ENCODE measurements around the gene CBX5.

The CBX5 gene

DNA sequence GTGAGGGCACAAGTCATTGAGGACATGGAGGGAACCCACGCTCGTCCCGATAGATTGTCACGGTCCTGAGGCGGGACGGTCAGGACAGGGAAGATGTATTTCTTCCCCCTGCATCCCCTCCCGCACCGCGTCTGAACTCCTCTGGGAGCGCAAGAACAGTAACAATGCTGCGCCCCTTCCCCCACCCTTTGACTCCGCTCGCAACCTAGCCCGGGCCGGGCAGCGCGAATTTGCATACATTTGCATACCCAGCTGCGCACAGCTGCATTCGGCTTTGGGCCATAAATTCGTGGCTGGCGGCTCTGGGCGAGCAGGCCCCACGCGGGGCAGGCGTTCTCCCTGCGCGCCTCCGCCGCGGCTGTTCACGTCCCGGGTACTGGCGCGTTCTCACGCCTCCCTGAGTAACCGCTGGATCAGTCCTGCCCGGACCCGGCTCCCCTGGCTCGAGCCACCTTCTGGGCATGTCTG lies 62.1 kb downstream of the CBX5 start:
- TF ChIP-seq POLR2A (IDR thresholded peaks at IDR 0.05; ENCODE audit: low read depth, low read length), result no peak
- no peak for DNase-seq (ENCODE audit: insufficient read length, low spot score)
- no peak for FAIRE-seq

DNA sequence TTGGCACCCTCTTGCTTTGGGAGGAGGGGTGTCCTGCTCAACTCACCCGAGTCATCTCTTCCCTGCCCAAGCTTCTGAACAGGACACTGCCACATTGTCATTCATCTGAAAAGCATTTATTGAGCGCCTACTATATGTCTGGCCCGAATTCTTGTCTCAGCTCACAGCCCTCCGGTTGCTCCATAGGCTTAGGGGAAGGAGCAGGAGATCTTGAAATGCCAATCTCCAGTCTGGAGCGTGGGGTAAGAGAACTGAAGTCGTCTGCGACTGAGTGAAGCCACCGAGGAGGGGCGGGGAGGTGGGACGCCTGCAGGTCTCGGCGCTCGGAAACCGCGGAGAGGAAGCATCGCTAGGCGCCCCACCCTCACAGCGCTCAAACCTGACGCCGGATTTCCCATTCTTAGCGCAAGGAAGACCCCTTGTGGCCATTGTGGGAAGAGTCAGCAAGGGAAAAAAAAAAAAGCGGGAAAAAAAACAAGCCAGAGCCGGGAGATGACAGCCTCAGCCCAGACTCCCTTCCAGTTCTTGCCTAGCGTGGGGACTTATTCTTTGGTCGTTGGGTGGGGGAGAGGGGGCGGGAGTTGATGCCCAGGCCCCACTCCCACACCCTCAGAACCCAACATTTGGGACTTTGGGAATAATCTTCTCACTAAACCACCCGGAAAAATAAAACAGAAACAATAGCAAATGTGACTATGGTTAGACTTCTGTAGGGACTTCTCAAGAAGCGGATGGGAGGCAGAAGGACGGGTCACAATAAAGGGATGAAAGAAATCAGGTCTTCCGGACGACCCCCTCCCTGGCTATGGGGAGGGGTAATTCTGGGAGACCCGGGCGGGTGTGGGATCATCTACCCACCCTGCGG lies 62.9 kb downstream of the CBX5 start:
- TF ChIP-seq POLR2A (IDR thresholded peaks at IDR 0.05; ENCODE audit: low read depth, low read length), result no peak
- FAIRE-seq (no peak), DNase-seq (ENCODE audit: insufficient read length, low spot score) (peak; percentile 61)

GRCh38 chr12:54215989-54216796 lies 63.7 kb downstream of the CBX5 start:
- no peak for FAIRE-seq
- no peak for TF ChIP-seq POLR2A (IDR thresholded peaks at IDR 0.05; ENCODE audit: low read depth, low read length)
- DNase-seq (ENCODE audit: insufficient read length, low spot score), result no peak

DNA sequence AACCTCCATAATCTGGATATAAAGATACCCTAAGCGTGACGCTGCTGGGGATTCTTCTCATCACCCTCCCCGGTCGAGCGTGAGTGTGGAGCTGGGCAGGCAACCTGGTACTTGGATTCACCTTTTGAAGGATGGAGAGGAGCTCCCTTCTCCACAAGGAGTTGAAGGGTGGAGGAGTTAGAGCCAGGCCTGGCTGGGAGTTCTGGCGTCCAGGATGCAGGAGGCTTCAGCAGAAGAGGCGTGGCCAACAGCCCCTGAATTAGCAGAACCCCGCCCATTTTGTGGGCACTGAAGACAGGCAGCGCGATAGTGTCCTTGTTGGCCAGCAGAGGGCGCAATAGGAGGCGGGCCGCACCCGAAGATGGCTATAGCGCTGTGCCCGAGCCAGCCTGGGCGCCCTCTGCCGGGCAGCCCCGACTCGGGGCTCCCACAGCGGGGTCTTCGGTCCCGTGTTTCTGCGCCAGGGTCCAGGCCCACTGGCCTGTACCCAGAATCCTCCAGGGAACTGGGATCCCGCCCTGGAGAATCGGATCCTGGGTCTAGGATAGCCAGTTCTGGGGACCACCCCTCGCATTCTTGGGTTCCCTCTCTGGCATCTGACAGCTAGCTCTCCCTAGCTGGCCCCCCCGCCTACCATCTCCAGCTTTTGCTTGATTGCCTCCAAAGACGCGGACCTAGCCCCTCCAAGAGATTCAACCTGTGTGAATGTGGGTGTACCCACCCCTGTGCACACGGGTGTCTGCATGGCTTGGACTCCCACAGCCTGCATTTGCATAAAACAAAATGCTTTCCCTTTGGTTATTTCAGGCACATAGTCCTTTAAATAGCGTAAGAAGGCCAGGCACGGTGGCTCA lies 65.1 kb downstream of the CBX5 start:
- TF ChIP-seq POLR2A (IDR thresholded peaks at IDR 0.05; ENCODE audit: low read depth, low read length), result no peak
- FAIRE-seq (no peak), DNase-seq (ENCODE audit: insufficient read length, low spot score) (peak; percentile 61)

GRCh38 chr12:54213079-54213478 lies 66.8 kb downstream of the CBX5 start:
- DNase-seq (ENCODE audit: insufficient read length, low spot score), result no peak
- FAIRE-seq, result no peak
- no peak for TF ChIP-seq POLR2A (IDR thresholded peaks at IDR 0.05; ENCODE audit: low read depth, low read length)

DNA sequence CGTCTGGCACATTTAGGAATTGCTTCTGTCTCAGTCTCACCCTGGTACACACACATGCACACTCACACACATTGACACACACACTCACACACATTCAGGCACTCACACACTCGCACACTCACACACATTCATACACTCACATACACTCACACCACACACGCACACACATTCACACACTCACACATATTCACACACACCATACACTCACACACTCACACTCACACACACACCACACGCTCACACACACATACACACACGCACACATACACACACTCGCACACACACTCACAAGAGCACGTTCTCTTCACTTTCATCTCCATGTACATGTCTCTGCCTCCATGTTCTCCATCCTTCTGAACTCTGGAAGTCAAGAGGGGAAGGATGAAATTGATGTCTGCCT lies 68.0 kb downstream of the CBX5 start:
- DNase-seq (ENCODE audit: insufficient read length, low spot score) (no peak), FAIRE-seq (no peak)
- no peak for TF ChIP-seq POLR2A (IDR thresholded peaks at IDR 0.05; ENCODE audit: low read depth, low read length)

DNA sequence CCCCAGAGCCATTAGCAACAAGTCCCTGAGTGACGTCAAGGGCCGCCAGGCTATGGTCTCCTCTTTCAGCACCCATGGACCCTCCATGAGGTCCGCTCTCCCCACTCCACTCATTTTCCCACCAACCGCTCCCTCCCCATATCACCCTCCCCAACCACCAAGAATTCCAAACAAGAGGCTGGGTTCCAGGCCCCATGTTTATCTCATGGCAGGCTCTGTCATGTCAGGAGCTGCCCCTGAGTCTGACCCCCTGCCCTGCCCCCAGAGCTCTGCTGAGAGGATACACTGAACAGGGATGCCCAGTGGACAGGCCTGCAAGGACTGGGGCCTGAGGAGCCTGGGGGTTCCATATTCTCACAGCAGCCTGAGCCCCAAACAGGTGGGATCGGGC lies 69.5 kb downstream of the CBX5 start:
- DNase-seq (ENCODE audit: insufficient read length, low spot score), result no peak
- TF ChIP-seq POLR2A (IDR thresholded peaks at IDR 0.05; ENCODE audit: low read depth, low read length), result no peak
- FAIRE-seq, result no peak

DNA sequence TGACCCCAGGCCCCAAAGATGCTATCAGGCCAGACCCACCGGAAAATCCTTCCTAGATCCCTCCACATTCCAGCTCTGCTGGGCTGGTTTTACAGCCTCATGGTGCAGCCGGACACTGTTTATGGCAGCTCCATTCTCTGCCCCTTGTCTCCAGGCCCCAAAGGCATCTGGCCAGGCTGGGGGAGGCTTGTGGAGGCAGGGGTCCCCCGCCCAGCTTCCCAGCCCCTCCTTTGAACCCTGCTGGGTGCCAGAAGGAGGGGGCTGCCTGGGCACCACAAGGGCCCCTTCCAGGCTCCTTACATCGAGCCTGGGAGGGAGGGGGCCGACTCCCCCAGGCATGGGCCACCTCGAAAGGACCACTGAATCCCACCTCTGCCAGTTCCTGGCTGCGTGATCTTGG lies 71.3 kb downstream of the CBX5 start:
- DNase-seq (ENCODE audit: insufficient read length, low spot score) (no peak), FAIRE-seq (no peak)
- no peak for TF ChIP-seq POLR2A (IDR thresholded peaks at IDR 0.05; ENCODE audit: low read depth, low read length)

GRCh38 chr12:54207539-54208294 lies 72.2 kb downstream of the CBX5 start:
- no peak for FAIRE-seq
- DNase-seq (ENCODE audit: insufficient read length, low spot score), result peak; percentile 69
- no peak for TF ChIP-seq POLR2A (IDR thresholded peaks at IDR 0.05; ENCODE audit: low read depth, low read length)

DNA sequence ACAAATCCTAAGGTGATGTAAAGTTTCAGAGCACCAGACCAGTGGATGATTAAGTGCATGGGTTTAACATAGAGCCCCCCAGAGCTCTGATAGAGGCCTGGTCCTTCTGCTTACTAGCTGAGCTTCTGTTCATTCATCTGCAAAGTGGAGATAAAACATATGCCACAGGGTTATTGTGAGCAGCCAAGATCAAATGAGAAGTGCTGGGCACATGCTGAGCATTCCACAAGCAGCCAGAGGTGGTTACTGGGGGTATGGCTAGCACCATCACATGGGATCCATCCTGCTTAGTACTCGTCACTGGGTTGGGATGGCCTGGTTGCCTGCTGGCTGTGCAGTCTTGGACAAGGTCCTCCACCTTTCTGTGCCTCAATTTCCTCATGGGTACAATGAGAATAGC lies 73.1 kb downstream of the CBX5 start:
- TF ChIP-seq POLR2A (IDR thresholded peaks at IDR 0.05; ENCODE audit: low read depth, low read length), result no peak
- FAIRE-seq, result no peak
- DNase-seq (ENCODE audit: insufficient read length, low spot score), result no peak

DNA sequence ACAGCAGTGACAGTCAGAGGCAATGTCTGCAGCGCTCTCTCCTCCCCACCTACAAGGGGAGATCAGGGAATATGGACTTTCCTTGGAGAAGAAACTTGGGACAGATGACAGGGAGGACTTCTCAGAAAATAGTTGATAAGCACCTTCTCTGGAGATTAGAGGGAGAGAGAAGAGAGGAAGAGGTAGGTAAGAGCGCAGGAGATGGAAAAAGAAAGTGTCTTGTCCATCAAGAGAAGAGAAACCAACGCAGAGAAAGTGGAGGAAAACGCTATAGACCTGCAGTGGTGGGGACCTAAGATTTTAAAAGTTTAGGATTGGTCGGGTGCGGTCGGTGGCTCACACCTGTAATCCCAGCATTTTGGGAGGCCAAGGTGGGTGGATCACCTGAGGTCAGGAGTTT lies 75.6 kb downstream of the CBX5 start:
- FAIRE-seq (no peak), DNase-seq (ENCODE audit: insufficient read length, low spot score) (no peak)
- TF ChIP-seq POLR2A (IDR thresholded peaks at IDR 0.05; ENCODE audit: low read depth, low read length), result no peak

DNA sequence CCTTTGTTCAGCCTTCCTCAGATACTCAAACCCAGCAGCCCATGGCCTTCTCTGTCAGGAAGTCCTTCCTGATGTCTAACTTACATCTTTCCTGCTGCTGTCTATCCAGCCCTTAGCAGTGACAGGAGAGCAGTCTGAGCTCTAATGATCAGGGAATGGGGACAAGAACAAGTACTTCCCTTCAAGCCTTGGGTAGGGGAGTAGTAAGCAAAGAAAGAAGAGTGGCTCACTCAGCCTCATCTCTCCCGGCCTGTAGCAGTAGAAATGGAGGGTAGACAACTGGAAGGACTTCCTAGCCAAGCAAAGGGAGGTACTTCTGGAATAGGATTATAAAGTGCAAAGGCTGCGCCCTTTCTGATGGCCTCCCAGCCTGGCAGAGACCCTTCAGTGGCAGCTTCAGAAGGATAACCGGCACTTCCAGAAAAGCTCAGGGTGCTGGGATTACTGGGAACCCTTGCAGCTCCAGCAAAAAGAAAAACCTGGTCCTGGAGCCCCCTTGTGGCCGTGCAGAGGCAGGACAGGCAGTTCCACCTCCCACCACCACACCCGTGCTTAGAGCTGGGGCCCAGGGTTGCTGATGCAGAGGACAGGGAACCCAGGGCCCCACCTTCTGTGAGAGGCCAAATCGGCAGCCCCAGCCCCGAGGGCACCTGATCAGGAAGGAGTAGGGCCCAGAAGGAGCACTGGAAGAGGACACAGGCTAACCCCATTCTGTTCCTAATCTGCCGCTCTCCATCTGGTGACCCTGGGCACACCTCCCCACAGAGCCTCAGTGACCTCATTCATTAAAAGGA lies 78.7 kb downstream of the CBX5 start:
- no peak for TF ChIP-seq POLR2A (IDR thresholded peaks at IDR 0.05; ENCODE audit: low read depth, low read length)
- DNase-seq (ENCODE audit: insufficient read length, low spot score) (peak; percentile 73), FAIRE-seq (no peak)

All from H54 (cell line).